Adrenal gland (tissue), 12 donors: ENCODE results near the gene NEK8. TPM values are rescaled to one million over a fixed set of nuclear protein-coding genes. Genes with fewer than 3 reads are reported as not detected.

Source experiments
- DNase-seq, 7 donors: peaks; one replicate each; pipeline ENCODE4 v3.0.0-alpha.2; 2019 to 2020
- H3K27ac ChIP-seq, 5 donors: fragments of 200-600 bp; sonication (generic) in 4 of 5; 1 replicate in 3 of 5; 2 replicates in 2 of 5; pipeline versions ENCODE4 v1.5.1 to v1.8.0; 2016 to 2020; ENCODE audit warnings: mild to moderate bottlenecking in 1 of 5
- H3K27me3 ChIP-seq: fragments of 200-600 bp; 2 replicates; pipeline ENCODE4 v1.8.0; 2021
- H3K36me3 ChIP-seq, 2 donors: fragments of 200-600 bp; replicated peaks in 1 of 2; 1 replicate in 1 of 2; 2 replicates in 1 of 2; pipeline versions ENCODE4 v1.5.1 to v1.8.0; 2018 to 2022
- H3K4me1 ChIP-seq, 2 donors: fragments of 200-600 bp; replicated peaks in 1 of 2; 1 replicate in 1 of 2; 2 replicates in 1 of 2; pipeline versions ENCODE4 v1.5.1 to v1.8.0; 2018 to 2021
- H3K4me3 ChIP-seq, 4 donors: fragments of 200-600 bp; sonication (generic) in 3 of 4; one replicate each; pipeline ENCODE4 v1.5.1; 2016 to 2018
- H3K9me3 ChIP-seq, 3 donors: fragments of 200-600 bp; sonication (generic) in 1 of 3; replicated peaks in 1 of 3; 1 replicate in 2 of 3; 2 replicates in 1 of 3; pipeline versions ENCODE4 v1.5.1 to v1.8.0; 2016 to 2021
- POLR2A ChIP-seq, 2 donors: fragments of 450-650 bp; IDR thresholded peaks; one replicate each; pipeline ENCODE4 v1.6.1; 2017; ENCODE audit warnings: antibody characterized with exemption in 2 of 2, mild to moderate bottlenecking in 2 of 2, moderate library complexity in 1 of 2
- WGBS, 4 donors: extraction: QIAGEN DNeasy Blood & Tissue Kit in 2 of 4; methylation state at CpG; one replicate each; pipeline versions ENCODE4 v1.1.5 to v1.1.7; 2013 to 2017; 5-methylcytosine and 5-hydroxymethylcytosine counted together
- intact Hi-C, 2 donors: fragments of 100-400 bp; cut with DNase I; formaldehyde crosslinking; loops; one replicate each; pipeline versions ENCODE4 v1.14.1 to v1.15.0; 2022 to 2023
- polyA plus RNA-seq, 3 donors: library from polyadenylated mRNA; stranded (reverse); fragments of 200-250 nt in 2 of 3; fragments of 350-450 nt in 1 of 3; fragmentation: Illumina TruSeq in 1 of 3; extraction: RNeasy Lipid Tissue Mini Kit (QIAGEN cat#74804) in 1 of 3; gene quantifications; one replicate each; pipeline ENCODE4 v1.2.3, GENCODE V29; 2013 to 2014
- total RNA-seq, 9 donors: library from RNA; depleted of rRNA in 4 of 9; stranded (reverse); fragments of >200 nt in 4 of 9; fragments of 120-200 nt in 1 of 9; fragmentation: NEBNext Ultra II Directional in 1 of 9; extraction: Animal tissue kit (Norgen Biotek cat#: 25700) in 1 of 9; gene quantifications; one replicate each; pipeline versions ENCODE4 v1.1.0 to v1.2.4, GENCODE V29; 2013 to 2023
- TF ChIP-seq, protein P1 (sequence below), 6 experiments: fragments of 450-650 bp in 4 of 6; fragments of 200-600 bp in 2 of 6; sonication (generic) in 1 of 6; IDR thresholded peaks; 1 replicate in 5 of 6; 2 replicates in 1 of 6; pipeline versions ENCODE4 v1.5.1 to v1.8.0; 2016 to 2021; ENCODE audit warnings: antibody characterized with exemption in 6 of 6, mild to moderate bottlenecking in 2 of 6, moderate library complexity in 1 of 6
- donor health status: healthy with polysubstance abuse.
- donor health status: Bipolar disorder and iron deficiency.
- donor health status: DM: yes; HTN: yes; CAD: no.
- donor health status: DM: no; HTN: no; CAD: no.
- donor health status: DM: no; HTN: no; CAD: no.
- donor health status: DM: yes; HTN: yes; CAD: no.

Gene NEK8
- total and polyA plus RNA-seq, 12 donors = 0.54 to 11.9 (median 6.1) TPM

DNA sequence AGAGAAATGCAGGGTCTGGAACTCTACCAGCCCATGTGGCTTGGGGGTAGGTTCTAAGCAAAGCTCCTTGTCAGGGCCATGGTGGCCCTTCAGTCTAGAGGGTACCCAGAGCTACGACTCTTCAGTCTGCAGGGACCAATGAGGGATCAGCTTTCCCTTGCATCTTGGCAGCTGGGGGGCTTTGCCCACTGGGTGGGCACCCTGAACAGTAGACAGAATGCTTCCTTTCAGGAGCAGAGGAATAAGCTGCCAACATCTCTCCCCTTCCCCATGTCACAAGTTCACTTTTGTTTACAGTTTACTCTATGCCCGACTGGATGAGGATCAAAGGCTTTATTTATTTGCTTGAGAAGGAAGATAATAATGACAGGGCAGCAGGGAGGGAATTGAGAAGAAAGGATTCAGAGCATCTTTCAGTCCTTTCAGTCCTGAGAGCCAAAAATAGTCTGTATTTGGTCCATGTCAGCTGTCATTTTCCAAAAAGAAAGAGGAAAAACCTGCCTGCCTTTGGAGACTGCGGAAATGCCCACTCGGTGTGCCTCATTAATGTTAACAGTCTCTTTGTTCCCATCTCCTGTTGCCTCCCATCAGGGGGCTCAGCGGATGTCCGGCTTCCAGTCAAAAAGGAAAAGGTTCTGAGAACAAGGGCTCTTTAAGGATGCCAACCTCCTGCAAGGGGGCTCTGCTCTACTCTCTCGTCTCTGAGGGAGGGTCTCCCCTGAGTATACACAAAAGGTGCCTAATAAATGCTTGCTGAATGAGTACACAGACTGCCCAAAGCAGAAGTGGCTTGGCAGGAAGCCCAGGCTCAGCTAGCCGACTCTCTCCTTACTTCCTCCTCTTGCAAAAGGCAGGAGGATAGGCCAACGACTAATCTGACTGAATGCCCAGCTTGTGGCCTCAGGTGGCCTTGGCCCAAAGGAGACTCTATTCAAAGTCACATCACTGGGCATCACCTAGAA is 32.3 kb downstream of the NEK8 start:
- no peak overlapping the region for H3K4me3 ChIP-seq
- peaks cover 0 to 5% of the 10 kb centered on the region in 2 donors for H3K4me1 ChIP-seq
- H3K27me3 ChIP-seq = no peaks in the 10 kb centered on the region
- DNase-seq = peak; percentile 67 to 91 (median 79)
- H3K36me3 ChIP-seq = peaks cover 0 to 24% of the 10 kb centered on the region in 2 donors
- intact Hi-C loops = loop anchor here in 1 of 2 donors (5.0 kb wide), 1 partner anchor 136 kb away; the partner anchor contains the start of gene FLOT2
- TF ChIP-seq POLR2A (IDR thresholded peaks at IDR 0.05) = no peak
- TF ChIP-seq, protein P1, sequence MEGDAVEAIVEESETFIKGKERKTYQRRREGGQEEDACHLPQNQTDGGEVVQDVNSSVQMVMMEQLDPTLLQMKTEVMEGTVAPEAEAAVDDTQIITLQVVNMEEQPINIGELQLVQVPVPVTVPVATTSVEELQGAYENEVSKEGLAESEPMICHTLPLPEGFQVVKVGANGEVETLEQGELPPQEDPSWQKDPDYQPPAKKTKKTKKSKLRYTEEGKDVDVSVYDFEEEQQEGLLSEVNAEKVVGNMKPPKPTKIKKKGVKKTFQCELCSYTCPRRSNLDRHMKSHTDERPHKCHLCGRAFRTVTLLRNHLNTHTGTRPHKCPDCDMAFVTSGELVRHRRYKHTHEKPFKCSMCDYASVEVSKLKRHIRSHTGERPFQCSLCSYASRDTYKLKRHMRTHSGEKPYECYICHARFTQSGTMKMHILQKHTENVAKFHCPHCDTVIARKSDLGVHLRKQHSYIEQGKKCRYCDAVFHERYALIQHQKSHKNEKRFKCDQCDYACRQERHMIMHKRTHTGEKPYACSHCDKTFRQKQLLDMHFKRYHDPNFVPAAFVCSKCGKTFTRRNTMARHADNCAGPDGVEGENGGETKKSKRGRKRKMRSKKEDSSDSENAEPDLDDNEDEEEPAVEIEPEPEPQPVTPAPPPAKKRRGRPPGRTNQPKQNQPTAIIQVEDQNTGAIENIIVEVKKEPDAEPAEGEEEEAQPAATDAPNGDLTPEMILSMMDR (IDR thresholded peaks at IDR 0.05) = no peak
- no peaks in the 10 kb centered on the region for H3K9me3 ChIP-seq
- no peak overlapping the region for H3K27ac ChIP-seq
- 37 to 47% (median 40%) methylated on average over 9 of the region's 9 CpGs for WGBS, 4 donors

DNA sequence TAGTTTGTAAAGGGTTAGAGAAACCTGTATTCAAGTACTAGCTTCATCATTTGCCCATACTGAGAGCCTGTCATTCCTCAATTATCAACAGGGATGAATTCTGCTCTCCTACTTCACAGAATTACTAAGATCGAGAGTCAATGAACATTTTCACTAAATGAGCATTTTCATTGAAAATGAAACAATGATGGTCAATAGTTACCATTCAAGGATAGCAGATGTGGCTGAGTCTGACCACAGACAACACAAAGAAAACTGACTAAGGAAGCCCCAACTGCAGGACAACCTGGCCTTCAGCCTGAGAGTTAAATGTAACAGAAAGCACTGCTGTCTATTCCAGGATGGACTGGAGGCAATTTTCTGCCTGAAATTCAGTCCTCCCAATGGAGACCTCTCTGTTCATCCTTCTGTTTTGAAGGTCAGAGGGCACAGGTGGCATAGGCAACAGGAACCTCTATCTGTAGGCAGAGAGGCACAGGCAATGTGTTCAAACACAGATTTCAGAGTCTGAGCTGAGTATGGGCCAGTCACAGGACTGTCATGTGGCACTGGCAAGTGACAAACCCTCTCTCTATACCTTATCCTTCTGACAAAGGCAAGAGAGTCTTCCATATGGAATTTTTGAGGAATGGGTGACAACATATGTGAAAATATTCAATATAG is 34.7 kb downstream of the NEK8 start:
- peak overlapping the region in 1 of 5 donors; percentile 24 for H3K27ac ChIP-seq
- intact Hi-C loops = loop anchor here in 1 of 2 donors (5.0 kb wide), 1 partner anchor 134 kb away; the partner anchor contains the start of gene FLOT2
- H3K27me3 ChIP-seq = no peaks in the 10 kb centered on the region
- H3K4me1 ChIP-seq = peaks cover 0 to 5% of the 10 kb centered on the region in 2 donors
- H3K4me3 ChIP-seq = no peak overlapping the region
- peaks cover 0 to 14% of the 10 kb centered on the region in 2 donors for H3K36me3 ChIP-seq
- no peaks in the 10 kb centered on the region for H3K9me3 ChIP-seq
- WGBS, 4 donors = 71 to 95% (median 83%) methylated on average over 1 of the region's 1 CpG
- DNase-seq = no peak
- TF ChIP-seq, protein P1 (IDR thresholded peaks at IDR 0.05) = no peak
- TF ChIP-seq POLR2A (IDR thresholded peaks at IDR 0.05) = no peak

DNA sequence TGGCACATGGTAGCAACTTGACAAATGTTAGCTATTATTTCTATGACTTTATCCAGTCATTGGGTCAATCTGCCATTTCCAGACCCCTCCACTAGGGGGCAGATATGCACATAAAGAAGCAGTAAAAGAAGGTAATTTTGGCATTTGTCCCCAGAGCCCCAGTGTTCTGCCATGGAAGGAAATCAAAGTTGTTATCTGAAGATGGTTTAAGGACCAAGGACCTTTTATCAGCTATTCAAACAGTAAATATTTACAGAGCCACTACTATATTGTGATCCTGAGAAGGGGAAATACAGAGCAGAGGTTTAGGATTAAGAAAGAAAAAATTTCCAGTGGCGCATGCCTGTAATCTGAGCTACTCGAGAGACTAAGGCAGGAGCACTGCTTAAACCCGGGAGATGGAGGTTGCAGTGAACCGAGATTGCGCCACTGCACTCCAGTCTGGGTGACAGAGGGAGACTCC is 35.2 kb downstream of the NEK8 start:
- Histone ChIP-seq H3K4me1 (peaks cover 0 to 5% of the 10 kb centered on the region in 2 donors), H3K4me3 (no peak overlapping the region), H3K27ac (peak overlapping the region in 1 of 5 donors; percentile 24), H3K9me3 (no peaks in the 10 kb centered on the region), H3K27me3 (no peaks in the 10 kb centered on the region), H3K36me3 (peaks cover 0 to 8% of the 10 kb centered on the region in 2 donors)
- TF ChIP-seq, protein P1 (IDR thresholded peaks at IDR 0.05) = peak; percentile 81 to 97 (median 87)
- no peak for TF ChIP-seq POLR2A (IDR thresholded peaks at IDR 0.05)
- DNase-seq = peak; percentile 83 to 96 (median 89)
- WGBS, 4 donors = 37 to 52% (median 45%) methylated on average over 5 of the region's 5 CpGs
- intact Hi-C loops = loop anchor here in 1 of 2 donors (5.0 kb wide), 1 partner anchor 133 kb away; the partner anchor contains the start of gene FLOT2

DNA sequence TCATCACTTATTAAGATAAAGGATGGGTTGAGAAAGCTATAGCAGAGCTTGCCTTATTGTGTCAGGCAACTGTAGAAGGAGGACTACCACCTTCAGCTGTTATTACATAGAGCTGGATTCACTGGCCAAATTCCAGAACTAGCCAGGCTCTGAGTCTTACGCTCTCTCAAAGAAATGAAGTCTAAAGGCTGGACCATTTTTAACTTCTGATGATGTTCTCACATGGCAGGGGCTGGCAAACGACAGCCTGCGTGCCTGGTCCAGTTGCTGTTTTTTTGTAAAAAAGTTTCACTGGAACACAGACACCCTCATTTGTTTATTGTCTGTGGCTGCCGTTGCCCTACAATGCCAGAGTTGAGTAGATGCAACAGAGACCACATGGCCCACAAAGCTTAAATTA is 36.5 kb downstream of the NEK8 start:
- H3K4me1 ChIP-seq = peaks cover 0 to 5% of the 10 kb centered on the region in 2 donors
- peak in 1 of 7 donors; percentile 13 for DNase-seq
- H3K4me3 ChIP-seq = no peak overlapping the region
- H3K36me3 ChIP-seq = no peaks in the 10 kb centered on the region
- intact Hi-C loops = no loop called here
- H3K9me3 ChIP-seq = no peaks in the 10 kb centered on the region
- no peak overlapping the region for H3K27ac ChIP-seq
- no peaks in the 10 kb centered on the region for H3K27me3 ChIP-seq
- WGBS, 4 donors = 86 to 90% (median 89%) methylated on average over 4 of the region's 4 CpGs
- no peak for TF ChIP-seq POLR2A (IDR thresholded peaks at IDR 0.05)
- TF ChIP-seq, protein P1 (IDR thresholded peaks at IDR 0.05) = no peak
